ENCODE measurements around the gene ARMC2.
"Not testable (repeated sequence)": the region's sequence is repeated elsewhere in the genome, so short reads cannot be mapped to it uniquely, and the experiment has no call there.

Gene ARMC2

GRCh38 chr6:108873971-108874370, 25.7 kb downstream of the ARMC2 start:
- DNase-seq = no peak

- DNase-seq = no peak
These were observed 26.4 kb downstream of the ARMC2 start for GRCh38 chr6:108874470-108875160.

DNA sequence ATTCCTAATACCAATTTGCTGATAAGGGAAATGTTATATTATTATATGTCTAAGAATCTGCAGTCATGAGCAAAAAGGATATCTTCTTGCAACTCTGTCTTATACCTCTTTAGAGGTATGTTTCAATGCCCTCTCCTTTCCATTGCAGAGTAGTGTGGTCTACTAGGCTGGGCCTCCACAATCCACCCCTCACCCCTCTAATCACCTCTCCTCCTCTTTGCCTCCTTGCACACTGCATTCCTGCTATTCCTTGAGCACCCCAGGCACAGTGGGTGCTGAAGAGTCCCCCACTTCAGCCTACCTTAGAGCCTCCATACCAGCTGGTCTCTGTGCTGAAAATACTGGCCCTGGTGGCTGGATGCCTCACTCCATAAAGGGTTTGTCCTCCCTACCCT, 26.9 kb downstream of the ARMC2 start:
- DNase-seq = no peak

GRCh38 chr6:108877046-108877751, 29.0 kb downstream of the ARMC2 start:
- DNase-seq = no peak

GRCh38 chr6:108878942-108879341, 30.7 kb downstream of the ARMC2 start:
- no peak for DNase-seq

DNA sequence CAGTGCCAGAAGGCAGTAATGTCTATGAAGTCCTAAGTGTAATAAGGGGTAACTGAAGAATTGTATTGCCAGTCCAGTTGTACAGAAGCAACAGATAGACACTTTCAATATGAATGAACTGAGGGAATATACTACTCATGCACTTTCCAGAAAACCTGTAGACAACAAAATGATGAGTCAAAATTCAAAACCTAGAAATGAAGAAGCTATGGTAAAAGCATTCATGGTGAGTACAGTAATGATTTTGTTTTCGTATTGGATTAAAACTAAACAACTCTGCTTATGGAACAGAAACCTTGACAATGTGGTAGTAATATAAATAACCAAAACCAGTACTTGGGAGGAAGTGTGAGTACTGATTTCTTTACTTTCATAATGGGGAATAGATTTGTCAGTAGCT, 35.0 kb downstream of the ARMC2 start:
- DNase-seq = no peak

DNA sequence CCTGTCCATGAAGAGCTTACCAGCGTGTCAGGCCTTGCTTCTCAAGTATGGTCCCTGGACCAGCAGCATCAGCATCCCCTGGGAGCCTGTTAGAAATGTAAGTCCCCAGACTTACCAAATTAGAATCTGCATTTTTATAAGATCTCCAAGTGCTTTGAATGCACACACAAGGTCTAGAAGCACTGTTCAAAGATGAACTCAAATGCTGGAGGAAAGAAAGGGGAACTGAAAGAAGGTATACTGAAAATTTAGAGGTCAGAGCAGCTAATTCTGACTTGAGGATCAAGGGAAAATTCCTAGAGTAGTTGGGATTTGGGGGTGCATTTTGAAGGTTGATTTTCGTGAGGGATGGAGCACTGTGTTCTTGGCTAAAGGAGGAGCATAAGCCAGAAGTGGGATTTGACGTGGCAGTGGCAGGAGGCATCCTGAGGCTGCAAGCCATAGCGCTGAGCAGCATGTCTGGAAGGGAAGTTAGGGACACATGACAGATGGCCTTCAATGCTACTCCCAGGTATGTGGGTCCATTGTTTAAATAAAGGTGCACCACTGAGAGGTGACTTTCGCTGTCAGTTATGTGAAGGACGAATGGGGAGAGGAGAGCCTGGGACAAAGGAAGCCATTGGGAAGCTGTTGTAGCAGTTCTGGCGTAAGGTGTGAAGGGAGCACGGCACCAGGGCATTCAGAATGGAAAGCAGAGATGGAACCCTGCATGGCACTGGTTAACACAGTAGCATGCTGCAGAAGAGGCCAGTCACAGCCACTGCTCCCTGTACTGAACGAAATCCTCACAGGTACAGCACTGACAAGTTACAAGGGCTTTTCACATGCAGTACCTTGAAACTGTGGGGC, 36.2 kb downstream of the ARMC2 start:
- DNase-seq = no peak

DNA sequence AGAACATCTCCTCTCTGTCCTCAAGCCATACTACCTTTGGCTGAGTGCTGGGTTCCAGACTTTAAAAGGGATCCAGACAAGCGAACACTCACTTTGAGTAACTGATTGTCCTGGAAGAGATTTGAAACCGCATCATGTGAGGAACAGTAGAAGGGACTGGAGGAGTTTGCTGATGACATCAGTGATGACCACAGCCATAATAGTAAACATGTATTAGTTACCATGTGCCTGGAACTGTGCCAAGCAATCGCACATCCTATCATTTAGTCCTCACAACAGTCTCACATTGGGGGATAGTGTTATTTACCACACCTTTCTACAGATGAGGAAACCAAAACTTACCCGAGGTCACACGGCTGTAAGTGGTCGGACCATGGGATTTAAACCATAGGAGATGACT, 39.8 kb downstream of the ARMC2 start:
- DNase-seq = no peak

DNA sequence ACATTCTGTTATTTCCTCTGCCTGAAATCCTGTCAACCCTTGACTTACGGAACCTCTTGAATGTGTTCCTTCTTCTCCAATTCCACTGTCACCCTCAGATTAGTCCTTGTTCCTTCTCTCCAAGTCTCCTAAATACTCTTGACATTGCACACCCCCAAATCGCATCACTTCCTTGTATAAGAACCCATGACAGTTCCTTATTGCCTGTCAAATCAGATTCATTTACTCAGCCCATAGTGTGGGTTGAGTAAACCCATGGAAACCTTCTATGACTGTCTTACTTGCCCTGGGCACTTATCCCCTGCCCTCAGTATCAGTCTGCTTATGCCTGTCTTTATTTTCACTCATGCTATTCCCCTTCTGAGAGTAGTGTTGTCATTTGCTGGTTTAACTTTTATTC, 40.5 kb downstream of the ARMC2 start:
- no peak for DNase-seq

DNA sequence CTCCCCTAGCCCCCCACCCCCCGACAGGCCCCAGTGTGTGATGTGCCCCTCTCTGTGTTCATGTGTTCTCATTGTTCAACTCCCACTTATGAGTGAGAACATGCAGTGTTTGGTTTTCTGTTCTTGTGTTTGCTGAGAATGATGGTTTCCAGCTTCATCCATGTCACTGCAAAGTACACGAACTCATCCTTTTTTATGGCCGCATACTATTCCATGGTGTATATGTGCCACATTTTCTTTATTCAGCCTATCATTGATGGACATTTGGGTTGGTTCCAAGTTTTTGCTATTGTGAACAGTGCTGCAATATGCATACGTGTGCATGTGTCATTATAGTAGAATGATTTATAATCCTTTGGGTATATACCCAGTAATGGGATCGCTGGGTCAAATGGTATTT, 42.7 kb downstream of the ARMC2 start:
- DNase-seq = not testable (repeated sequence)

DNA sequence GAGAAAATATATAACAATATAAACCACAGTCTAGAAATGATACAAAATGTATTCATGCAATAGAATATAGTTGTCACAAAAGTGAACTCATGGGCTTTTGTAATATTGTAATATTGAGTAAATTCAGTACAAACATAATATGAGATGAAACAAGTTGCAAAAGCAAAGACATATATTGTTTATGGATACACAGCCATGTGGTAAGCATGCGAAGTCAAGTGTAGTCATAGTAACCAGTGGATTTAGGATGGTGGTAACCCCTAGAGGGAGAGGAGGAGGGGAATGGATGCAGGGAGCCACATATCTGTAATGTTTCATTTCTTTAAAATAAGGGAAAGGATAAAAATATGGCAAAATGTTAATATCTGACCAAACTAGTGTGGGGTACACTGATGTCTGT, 47.3 kb downstream of the ARMC2 start:
- no peak for DNase-seq

GRCh38 chr6:108896111-108896661, 48.0 kb downstream of the ARMC2 start:
- DNase-seq = no peak

- peak; percentile 87 for DNase-seq
These were observed 49.1 kb downstream of the ARMC2 start for GRCh38 chr6:108897371-108897770.

DNA sequence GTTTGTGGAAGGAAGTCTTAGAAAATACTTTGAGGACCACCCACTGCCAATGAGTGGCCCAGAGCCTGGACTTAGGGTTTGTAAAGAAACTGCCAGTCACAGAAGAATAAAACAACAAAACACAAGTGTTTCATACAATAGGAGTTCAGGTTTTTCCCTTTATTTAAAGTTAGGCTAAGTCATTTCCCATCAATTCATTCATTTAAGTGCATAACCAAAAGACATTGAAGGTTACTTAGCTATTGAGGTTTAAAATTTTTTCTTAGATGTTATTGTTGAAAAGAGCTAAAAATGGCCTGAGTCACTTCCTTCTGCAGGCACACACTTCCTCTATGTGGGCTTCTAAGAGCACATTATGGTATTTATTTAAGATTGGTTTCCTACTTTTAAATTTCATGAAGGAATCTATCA, 54.2 kb downstream of the ARMC2 start:
- DNase-seq = no peak

DNA sequence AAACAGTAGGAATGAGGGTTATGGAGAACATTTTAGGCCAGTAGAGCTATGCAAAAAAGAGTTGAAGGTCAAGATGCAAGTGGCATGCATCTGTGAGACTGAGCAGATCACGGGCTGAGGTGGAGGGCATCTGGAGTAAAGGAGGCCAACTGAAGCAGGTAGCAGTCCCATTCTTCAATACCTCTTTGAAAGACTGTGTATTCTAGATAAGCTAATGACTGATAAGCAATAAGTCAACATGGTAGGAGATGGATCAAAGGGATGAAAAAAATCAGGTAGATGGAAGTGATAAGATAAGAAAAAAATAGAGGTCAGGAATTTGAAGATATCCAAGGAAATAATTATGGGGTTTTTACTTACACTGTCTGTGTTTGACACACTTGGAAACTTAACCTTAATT, 55.6 kb downstream of the ARMC2 start:
- DNase-seq = no peak

- no peak for DNase-seq
These were observed 56.5 kb downstream of the ARMC2 start for GRCh38 chr6:108904741-108905140.

GRCh38 chr6:108914235-108915022, 66.2 kb downstream of the ARMC2 start:
- no peak for DNase-seq

DNA sequence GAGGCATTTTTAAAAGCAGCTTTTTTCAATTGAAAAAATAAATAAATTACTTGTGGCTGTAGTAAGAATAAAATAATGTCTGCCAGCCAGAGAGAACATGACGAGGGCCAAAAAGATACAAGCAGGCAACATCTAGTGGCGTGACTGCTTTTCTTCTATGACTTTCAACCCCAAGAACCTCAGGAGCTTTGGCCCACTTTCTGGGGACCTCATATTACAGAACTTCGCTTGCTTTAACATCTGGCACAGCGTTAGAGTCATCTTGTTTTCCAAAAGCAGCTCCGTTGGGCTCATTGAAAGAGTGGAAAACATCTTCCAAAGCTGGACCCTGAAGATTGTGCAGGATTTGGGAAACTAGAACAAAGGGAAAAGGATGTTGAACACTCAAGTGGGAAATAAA, 67.0 kb downstream of the ARMC2 start:
- DNase-seq = no peak

DNA sequence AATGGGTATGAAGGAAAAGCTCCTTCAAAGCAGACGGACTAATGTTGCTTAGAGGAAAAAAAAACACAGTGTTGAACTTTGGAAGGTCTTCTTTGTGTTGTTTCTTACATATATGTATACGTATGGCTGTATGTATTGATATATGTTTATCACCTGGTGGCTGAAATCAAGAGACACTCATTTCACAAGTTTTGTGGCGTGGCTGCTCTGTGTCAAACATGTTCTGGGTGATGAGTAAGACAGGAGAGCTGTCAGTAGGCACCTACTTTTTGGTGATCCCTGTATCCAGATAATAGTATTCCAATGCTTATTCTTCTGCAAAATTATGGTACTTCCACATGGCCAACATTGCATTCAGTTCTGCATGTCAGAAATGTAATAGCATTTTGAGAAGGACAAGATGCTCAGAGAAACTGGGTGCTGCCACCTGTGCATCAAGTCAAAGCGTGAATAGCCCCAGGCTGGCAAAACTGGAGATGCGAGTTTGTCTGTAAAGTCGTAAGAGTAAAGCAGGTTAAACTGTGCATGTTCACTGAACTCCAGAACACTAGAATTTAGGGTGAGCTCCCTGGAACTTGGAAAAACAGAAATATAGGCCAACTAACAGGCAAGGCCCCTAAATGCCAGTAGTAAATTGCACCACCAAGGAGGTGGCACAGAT, 67.9 kb downstream of the ARMC2 start:
- no peak for DNase-seq

GRCh38 chr6:108920751-108921150, 72.5 kb downstream of the ARMC2 start:
- no peak for DNase-seq

DNA sequence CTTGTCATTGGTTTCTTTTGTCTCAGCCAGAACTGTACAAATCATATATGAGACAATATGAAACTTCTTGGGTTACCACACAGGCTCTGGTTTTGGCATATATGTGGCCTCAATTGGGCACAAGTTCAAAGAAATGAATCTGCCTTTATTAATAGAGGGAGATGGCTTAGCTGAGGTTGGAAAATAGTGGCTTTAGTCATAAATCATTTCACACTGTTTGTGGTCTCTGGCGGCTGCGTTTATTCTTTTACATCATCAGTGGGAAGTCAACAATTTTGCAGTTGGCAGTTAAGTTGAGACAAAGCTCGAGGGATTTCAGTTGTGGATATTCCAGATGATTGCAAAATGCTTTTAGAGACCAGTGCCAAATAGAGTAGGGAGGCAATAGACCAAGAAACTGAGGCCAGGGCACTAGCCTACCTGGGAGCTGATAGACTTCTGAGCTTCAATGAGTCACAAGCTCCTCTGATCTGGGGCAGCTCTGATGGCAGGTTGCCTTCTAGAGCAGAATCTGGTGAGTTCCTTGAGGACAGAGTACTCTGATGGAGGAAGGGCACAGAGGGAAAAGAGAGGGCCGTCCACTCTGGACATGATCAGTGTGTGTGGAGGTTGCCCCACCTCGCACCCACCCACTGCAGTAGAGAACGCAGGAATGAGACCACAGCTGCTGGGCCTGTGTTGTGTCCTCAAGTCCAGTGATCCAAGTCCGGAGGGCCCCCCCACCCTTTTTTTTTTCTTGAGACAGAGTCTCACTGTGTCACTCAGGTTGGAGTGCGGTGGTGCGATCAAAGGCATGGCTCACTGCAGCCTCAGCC, 73.5 kb downstream of the ARMC2 start:
- no peak for DNase-seq

Data from NCI-H1105 (cell line).